IgD-negative memory B cell (primary cell): ENCODE results near the gene TUSC7. TPM values are rescaled to one million over a fixed set of nuclear protein-coding genes. Genes with fewer than 3 reads are reported as not detected.

Source experiments
- H3K27ac Mint-ChIP-seq, 3 donors: one replicate each; pipeline ENCODE4 v1.8.0; 2020 to 2022; ENCODE audit warnings: mild to moderate bottlenecking in 3 of 3, mixed read lengths in 3 of 3, moderate library complexity in 1 of 3
- H3K27me3 Mint-ChIP-seq: one replicate; pipeline ENCODE4 v1.8.0; 2021; ENCODE audit warnings: mixed read lengths
- H3K36me3 Mint-ChIP-seq: one replicate; pipeline ENCODE4 v1.8.0; 2020; ENCODE audit warnings: mild to moderate bottlenecking, mixed read lengths
- H3K4me1 Mint-ChIP-seq, 3 donors: one replicate each; pipeline ENCODE4 v1.8.0; 2020 to 2022; ENCODE audit warnings: mixed read lengths in 3 of 3, mild to moderate bottlenecking in 1 of 3
- H3K4me3 Mint-ChIP-seq, 4 donors: one replicate each; pipeline ENCODE4 v1.8.0; 2020 to 2022; ENCODE audit warnings: mild to moderate bottlenecking in 4 of 4, mixed read lengths in 4 of 4, moderate library complexity in 3 of 4
- H3K9me3 Mint-ChIP-seq, 3 donors: one replicate each; pipeline ENCODE4 v1.8.0; 2020 to 2021; ENCODE audit warnings: mixed read lengths in 3 of 3, mild to moderate bottlenecking in 1 of 3
- polyA plus RNA-seq: library from polyadenylated mRNA; unstranded; fragments of 300-500 nt; fragmentation: Illumina TruSeq; gene quantifications from one replicate; pipeline ENCODE4 v1.2.3, GENCODE V29; 2021

TUSC7 gene
- polyA plus RNA-seq, 1 donor from 2014 or later = not detected

- H3K36me3 Mint-ChIP-seq = no peaks in the 10 kb centered on the region
Observed at GRCh38 chr3:116739678-116740077, 30.1 kb downstream of the TUSC7 start.

GRCh38 chr3:116740293-116740692 lies 30.7 kb downstream of the TUSC7 start:
- Mint-ChIP-seq H3K4me3 (no peak overlapping the region), H3K9me3 (peaks cover 0 to 10% (median 5%) of the 10 kb centered on the region in 3 donors), H3K4me1 (no peaks in the 10 kb centered on the region), H3K27ac (no peak overlapping the region), H3K27me3 (no peaks in the 10 kb centered on the region), H3K36me3 (no peaks in the 10 kb centered on the region)

More at GRCh38 chr3:116739678-116740077, 30.1 kb downstream of the TUSC7 start:
- no peak overlapping the region for H3K4me3 Mint-ChIP-seq
- no peaks in the 10 kb centered on the region for H3K4me1 Mint-ChIP-seq
- H3K9me3 Mint-ChIP-seq = peaks cover 0 to 10% (median 4%) of the 10 kb centered on the region in 3 donors
- no peak overlapping the region for H3K27ac Mint-ChIP-seq
- no peaks in the 10 kb centered on the region for H3K27me3 Mint-ChIP-seq

GRCh38 chr3:116741467-116741866 lies 31.9 kb downstream of the TUSC7 start:
- H3K36me3 Mint-ChIP-seq = no peaks in the 10 kb centered on the region
- H3K27me3 Mint-ChIP-seq = no peaks in the 10 kb centered on the region
- H3K4me1 Mint-ChIP-seq = no peaks in the 10 kb centered on the region
- H3K27ac Mint-ChIP-seq = no peak overlapping the region
- no peak overlapping the region for H3K4me3 Mint-ChIP-seq
- H3K9me3 Mint-ChIP-seq = peaks cover 0 to 7% (median under 1%) of the 10 kb centered on the region in 3 donors

GRCh38 chr3:116743062-116743461 lies 33.5 kb downstream of the TUSC7 start:
- Mint-ChIP-seq H3K4me1 (no peaks in the 10 kb centered on the region), H3K4me3 (no peak overlapping the region), H3K9me3 (peaks cover 0 to 6% (median under 1%) of the 10 kb centered on the region in 3 donors), H3K36me3 (peaks cover 2% of the 10 kb centered on the region), H3K27ac (no peak overlapping the region), H3K27me3 (no peaks in the 10 kb centered on the region)

GRCh38 chr3:116749388-116749787 lies 39.8 kb downstream of the TUSC7 start:
- peaks cover 0 to 6% (median 1%) of the 10 kb centered on the region in 3 donors for H3K9me3 Mint-ChIP-seq
- no peak overlapping the region for H3K27ac Mint-ChIP-seq
- H3K4me1 Mint-ChIP-seq = no peaks in the 10 kb centered on the region
- H3K36me3 Mint-ChIP-seq = peaks cover 2% of the 10 kb centered on the region
- H3K27me3 Mint-ChIP-seq = no peaks in the 10 kb centered on the region
- H3K4me3 Mint-ChIP-seq = no peak overlapping the region

- H3K4me1 Mint-ChIP-seq = no peaks in the 10 kb centered on the region
- peaks cover 3% of the 10 kb centered on the region for H3K27me3 Mint-ChIP-seq
- no peak overlapping the region for H3K27ac Mint-ChIP-seq
- H3K9me3 Mint-ChIP-seq = no peaks in the 10 kb centered on the region
- no peaks in the 10 kb centered on the region for H3K36me3 Mint-ChIP-seq
- no peak overlapping the region for H3K4me3 Mint-ChIP-seq
Observed at GRCh38 chr3:116757315-116757714, 47.7 kb downstream of the TUSC7 start.

- no peaks in the 10 kb centered on the region for H3K36me3 Mint-ChIP-seq
- H3K4me3 Mint-ChIP-seq = no peak overlapping the region
- no peaks in the 10 kb centered on the region for H3K9me3 Mint-ChIP-seq
- H3K4me1 Mint-ChIP-seq = no peaks in the 10 kb centered on the region
- H3K27ac Mint-ChIP-seq = no peak overlapping the region
- peaks cover 3% of the 10 kb centered on the region for H3K27me3 Mint-ChIP-seq
Observed at GRCh38 chr3:116759316-116759715, 49.7 kb downstream of the TUSC7 start.
